ENCODE measurements around the gene SMIM33.

The SMIM33 gene

DNA sequence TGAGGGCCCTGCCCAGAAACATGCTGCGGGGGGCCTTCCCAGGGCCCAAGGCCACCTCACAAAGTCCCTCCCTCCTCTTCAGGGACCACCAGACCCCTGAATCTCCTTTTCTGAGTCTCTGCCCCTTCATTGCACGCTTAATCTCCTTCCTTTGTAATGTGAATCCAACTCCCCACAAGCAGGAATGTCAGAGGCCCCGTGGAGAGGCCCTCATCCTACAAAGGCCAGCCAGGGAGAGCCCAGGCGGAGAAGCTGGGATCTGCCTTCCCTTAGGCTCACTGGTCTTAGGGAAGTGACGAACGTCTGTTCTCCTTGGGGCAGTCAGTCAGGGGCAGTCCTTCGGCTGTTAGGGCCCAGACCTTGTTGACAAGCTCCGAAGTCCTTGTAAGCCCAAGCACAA lies 2.3 kb downstream of the SMIM33 start:
- Histone ChIP-seq H3K4me3 (ENCODE audit: low read depth, low read length) (no peak overlapping the region), H2AK5ac (ENCODE audit: low read length) (no peak overlapping the region), H4K91ac (ENCODE audit: low read depth, low read length) (no peak overlapping the region), H4K8ac (ENCODE audit: low read depth, low read length) (no peak overlapping the region), H3K4me2 (ENCODE audit: low read length) (no peak overlapping the region), H3K79me2 (ENCODE audit: control insufficient read depth, insufficient read depth, low read length, poor library complexity) (no peaks in the 10 kb centered on the region), H3K9me3 (ENCODE audit: insufficient read depth, low read depth, low read length) (peaks cover 2% of the 10 kb centered on the region), H2BK5ac (ENCODE audit: low read depth, low read length, poor library complexity) (no peak overlapping the region), H3K27me3 (ENCODE audit: insufficient read depth, low read length) (no peaks in the 10 kb centered on the region), H4K12ac (ENCODE audit: low read depth, low read length) (no peak overlapping the region), H2BK120ac (ENCODE audit: insufficient read depth, low read length, poor library complexity) (no peak overlapping the region), H3K27ac (ENCODE audit: low read depth, low read length) (no peak overlapping the region), H3K36me3 (ENCODE audit: control insufficient read depth in 1 of 2, insufficient read depth in 2 of 2, low read length in 2 of 2) (no peaks in the 10 kb centered on the region), H3K18ac (ENCODE audit: low read length) (no peak overlapping the region), H2BK12ac (ENCODE audit: low read length) (no peak overlapping the region), H3K79me1 (ENCODE audit: low read length) (no peaks in the 10 kb centered on the region), H3K9ac (ENCODE audit: low read length) (no peak overlapping the region), H3K4me1 (ENCODE audit: control insufficient read depth in 1 of 2, insufficient read depth in 2 of 2, low read length in 2 of 2) (peaks cover 6 to 7% of the 10 kb centered on the region in 2 experiments), H3K4ac (ENCODE audit: low read depth, low read length) (no peak overlapping the region), H3K23ac (ENCODE audit: low read length) (no peak overlapping the region), H2AFZ (ENCODE audit: insufficient read depth, low read length, poor library complexity) (peak overlapping the region; percentile 23), H3K14ac (ENCODE audit: low read length) (no peak overlapping the region)
- no CpG with 5 or more reads among the region's 8 CpGs for WGBS (ENCODE audit: extremely low coverage, insufficient coverage, insufficient read length)
- no peak for DNase-seq

- Histone ChIP-seq H2BK120ac (ENCODE audit: insufficient read depth, low read length, poor library complexity) (peak overlapping the region; percentile 34), H3K9me3 (ENCODE audit: insufficient read depth, low read depth, low read length) (peaks cover 2% of the 10 kb centered on the region), H2BK5ac (ENCODE audit: low read depth, low read length, poor library complexity) (no peak overlapping the region), H3K4me1 (ENCODE audit: control insufficient read depth in 1 of 2, insufficient read depth in 2 of 2, low read length in 2 of 2) (peaks cover 6 to 7% of the 10 kb centered on the region in 2 experiments), H3K79me2 (ENCODE audit: control insufficient read depth, insufficient read depth, low read length, poor library complexity) (no peaks in the 10 kb centered on the region), H3K23ac (ENCODE audit: low read length) (no peak overlapping the region), H2BK12ac (ENCODE audit: low read length) (no peak overlapping the region), H3K18ac (ENCODE audit: low read length) (no peak overlapping the region), H3K79me1 (ENCODE audit: low read length) (no peaks in the 10 kb centered on the region), H3K27me3 (ENCODE audit: insufficient read depth, low read length) (no peaks in the 10 kb centered on the region), H4K91ac (ENCODE audit: low read depth, low read length) (no peak overlapping the region), H3K36me3 (ENCODE audit: control insufficient read depth in 1 of 2, insufficient read depth in 2 of 2, low read length in 2 of 2) (no peaks in the 10 kb centered on the region), H4K12ac (ENCODE audit: low read depth, low read length) (no peak overlapping the region), H3K4ac (ENCODE audit: low read depth, low read length) (no peak overlapping the region), H3K9ac (ENCODE audit: low read length) (no peak overlapping the region), H3K14ac (ENCODE audit: low read length) (no peak overlapping the region), H2AFZ (ENCODE audit: insufficient read depth, low read length, poor library complexity) (peak overlapping the region; percentile 23), H2AK5ac (ENCODE audit: low read length) (no peak overlapping the region), H4K8ac (ENCODE audit: low read depth, low read length) (no peak overlapping the region), H3K27ac (ENCODE audit: low read depth, low read length) (no peak overlapping the region), H3K4me2 (ENCODE audit: low read length) (no peak overlapping the region), H3K4me3 (ENCODE audit: low read depth, low read length) (no peak overlapping the region)
- no peak for DNase-seq
- WGBS (ENCODE audit: extremely low coverage, insufficient coverage, insufficient read length) = no CpG with 5 or more reads among the region's 2 CpGs
Measured at GRCh38 chr5:139473565-139473964, 2.8 kb downstream of the SMIM33 start.

- Histone ChIP-seq H3K14ac (ENCODE audit: low read length) (no peak overlapping the region), H3K27ac (ENCODE audit: low read depth, low read length) (no peak overlapping the region), H3K4me2 (ENCODE audit: low read length) (no peak overlapping the region), H3K4me3 (ENCODE audit: low read depth, low read length) (no peak overlapping the region), H2BK120ac (ENCODE audit: insufficient read depth, low read length, poor library complexity) (no peak overlapping the region), H4K12ac (ENCODE audit: low read depth, low read length) (no peak overlapping the region), H4K8ac (ENCODE audit: low read depth, low read length) (no peak overlapping the region), H4K91ac (ENCODE audit: low read depth, low read length) (no peak overlapping the region), H3K23ac (ENCODE audit: low read length) (no peak overlapping the region), H2BK12ac (ENCODE audit: low read length) (no peak overlapping the region), H3K9me3 (ENCODE audit: insufficient read depth, low read depth, low read length) (peaks cover 2% of the 10 kb centered on the region), H2BK5ac (ENCODE audit: low read depth, low read length, poor library complexity) (no peak overlapping the region), H3K79me1 (ENCODE audit: low read length) (no peaks in the 10 kb centered on the region), H3K4me1 (ENCODE audit: control insufficient read depth in 1 of 2, insufficient read depth in 2 of 2, low read length in 2 of 2) (peaks cover 6 to 7% of the 10 kb centered on the region in 2 experiments), H3K18ac (ENCODE audit: low read length) (no peak overlapping the region), H2AK5ac (ENCODE audit: low read length) (no peak overlapping the region), H3K79me2 (ENCODE audit: control insufficient read depth, insufficient read depth, low read length, poor library complexity) (no peaks in the 10 kb centered on the region), H3K27me3 (ENCODE audit: insufficient read depth, low read length) (no peaks in the 10 kb centered on the region), H3K36me3 (ENCODE audit: control insufficient read depth in 1 of 2, insufficient read depth in 2 of 2, low read length in 2 of 2) (no peaks in the 10 kb centered on the region), H2AFZ (ENCODE audit: insufficient read depth, low read length, poor library complexity) (no peak overlapping the region), H3K4ac (ENCODE audit: low read depth, low read length) (no peak overlapping the region), H3K9ac (ENCODE audit: low read length) (no peak overlapping the region)
- WGBS (ENCODE audit: extremely low coverage, insufficient coverage, insufficient read length) = no CpG with 5 or more reads among the region's 13 CpGs
- DNase-seq = no peak
Measured at GRCh38 chr5:139474890-139475791, 4.3 kb downstream of the SMIM33 start.

GRCh38 chr5:139475865-139476617 lies 5.2 kb downstream of the SMIM33 start:
- no CpG with 5 or more reads among the region's 13 CpGs for WGBS (ENCODE audit: extremely low coverage, insufficient coverage, insufficient read length)
- Histone ChIP-seq H3K27me3 (ENCODE audit: insufficient read depth, low read length) (no peaks in the 10 kb centered on the region), H3K36me3 (ENCODE audit: control insufficient read depth in 1 of 2, insufficient read depth in 2 of 2, low read length in 2 of 2) (no peaks in the 10 kb centered on the region), H2AK5ac (ENCODE audit: low read length) (no peak overlapping the region), H2BK12ac (ENCODE audit: low read length) (no peak overlapping the region), H2BK120ac (ENCODE audit: insufficient read depth, low read length, poor library complexity) (no peak overlapping the region), H4K91ac (ENCODE audit: low read depth, low read length) (no peak overlapping the region), H2AFZ (ENCODE audit: insufficient read depth, low read length, poor library complexity) (no peak overlapping the region), H4K12ac (ENCODE audit: low read depth, low read length) (no peak overlapping the region), H3K4me3 (ENCODE audit: low read depth, low read length) (no peak overlapping the region), H3K23ac (ENCODE audit: low read length) (no peak overlapping the region), H3K27ac (ENCODE audit: low read depth, low read length) (no peak overlapping the region), H3K79me2 (ENCODE audit: control insufficient read depth, insufficient read depth, low read length, poor library complexity) (no peaks in the 10 kb centered on the region), H4K8ac (ENCODE audit: low read depth, low read length) (no peak overlapping the region), H3K4me1 (ENCODE audit: control insufficient read depth in 1 of 2, insufficient read depth in 2 of 2, low read length in 2 of 2) (peaks cover 6 to 7% of the 10 kb centered on the region in 2 experiments), H3K14ac (ENCODE audit: low read length) (no peak overlapping the region), H3K9me3 (ENCODE audit: insufficient read depth, low read depth, low read length) (peaks cover 2% of the 10 kb centered on the region), H3K79me1 (ENCODE audit: low read length) (no peaks in the 10 kb centered on the region), H3K9ac (ENCODE audit: low read length) (no peak overlapping the region), H3K4me2 (ENCODE audit: low read length) (no peak overlapping the region), H3K18ac (ENCODE audit: low read length) (no peak overlapping the region), H3K4ac (ENCODE audit: low read depth, low read length) (no peak overlapping the region), H2BK5ac (ENCODE audit: low read depth, low read length, poor library complexity) (no peak overlapping the region)
- no peak for DNase-seq

Measured in trophoblast cell (in vitro differentiated cells and primary cell).